PC-9 (cell line): ENCODE results near the gene NAALADL1. TPM values are rescaled to one million over a fixed set of nuclear protein-coding genes. Genes with fewer than 3 reads are reported as not detected.

Experiments
- BruUV-seq: library from RNA; stranded (reverse); fragments of 400-500 nt; replicated peaks from 2 replicates; lab custom pipeline; 2021; lab: Mats Ljungman, UMichigan
- CTCF ChIA-PET: fragments of 300-600 bp; sonication (Branson Sonifier 250); formaldehyde crosslinking; loops from one replicate; lab custom pipeline; 2022; ENCODE audit warnings: antibody characterized with exemption; lab: Charles Lee
- POLR2A ChIA-PET: fragments of 300-600 bp; sonication (Branson Sonifier 250); formaldehyde crosslinking; loops from one replicate; lab custom pipeline; 2022; ENCODE audit warnings: antibody characterized with exemption; ENCODE audit not compliant: unreplicated experiment; lab: Charles Lee
- DNase-seq, 2 experiments: peaks; one replicate each; pipeline versions ENCODE4 v3.0.0 to v3.0.0-alpha.2; 2015 to 2022; ENCODE audit warnings: mixed read lengths in 1 of 2
- H2AFZ ChIP-seq: fragments of 200-600 bp; sonication (generic); 2 replicates; pipeline ENCODE4 v1.8.1; 2017; ENCODE audit warnings: antibody characterized with exemption
- H3F3A ChIP-seq: fragments of 200-600 bp; sonication (generic); 2 replicates; pipeline ENCODE4 v1.8.1; 2017; ENCODE audit warnings: antibody characterized with exemption, mild to moderate bottlenecking, low read depth; ENCODE audit not compliant: insufficient read depth
- H3K27ac ChIP-seq: fragments of 200-600 bp; sonication (generic); 2 replicates; pipeline ENCODE4 v1.6.1; 2016; ENCODE audit warnings: mixed run types
- H3K27me3 ChIP-seq: fragments of 200-600 bp; sonication (generic); 2 replicates; pipeline ENCODE4 v1.6.1; 2016; ENCODE audit warnings: low read depth, mixed run types; ENCODE audit not compliant: insufficient read depth
- H3K36me3 ChIP-seq: fragments of 200-600 bp; sonication (generic); 2 replicates; pipeline ENCODE4 v1.6.1; 2016; ENCODE audit warnings: low read depth, mixed run types
- H3K4me1 ChIP-seq: fragments of 200-600 bp; sonication (generic); replicated peaks from 2 replicates; pipeline ENCODE4 v1.6.1; 2016; ENCODE audit warnings: mixed run types; ENCODE audit not compliant: insufficient read depth
- H3K4me2 ChIP-seq: fragments of 200-600 bp; sonication (generic); 2 replicates; pipeline ENCODE4 v1.6.1; 2017; ENCODE audit warnings: mixed run types
- H3K4me3 ChIP-seq: fragments of 200-600 bp; sonication (generic); 2 replicates; pipeline ENCODE4 v1.6.1; 2016; ENCODE audit warnings: mixed run types
- H3K79me2 ChIP-seq: fragments of 200-600 bp; sonication (generic); 2 replicates; pipeline ENCODE4 v1.6.1; 2017; ENCODE audit warnings: low read depth, mixed run types
- H3K9me2 ChIP-seq: fragments of 200-600 bp; sonication (generic); 2 replicates; pipeline ENCODE4 v1.8.1; 2017; ENCODE audit warnings: mild to moderate bottlenecking; ENCODE audit not compliant: insufficient read depth
- H3K9me3 ChIP-seq: fragments of 200-600 bp; sonication (generic); 2 replicates; pipeline ENCODE4 v1.8.1; 2016; ENCODE audit warnings: low read depth; ENCODE audit not compliant: insufficient read depth
- H4K20me1 ChIP-seq: fragments of 200-600 bp; sonication (generic); 2 replicates; pipeline ENCODE4 v1.8.1; 2017; ENCODE audit not compliant: insufficient read depth
- EZH2 ChIP-seq: fragments of 200-600 bp; sonication (generic); IDR thresholded peaks from 2 replicates; pipeline ENCODE4 v1.8.0; 2017; ENCODE audit warnings: antibody characterized with exemption, low read depth
- intact Hi-C: fragments of 100-400 bp; cut with micrococcal nuclease; formaldehyde crosslinking; loops from one replicate; pipeline ENCODE4 v1.10.0; 2022; ENCODE audit not compliant: unreplicated experiment
- total RNA-seq: library from RNA; stranded (reverse); gene quantifications from 2 replicates; pipeline ENCODE4 v1.2.3, GENCODE V29; 2021
- TF ChIP-seq, protein P1 (sequence below): fragments of 200-600 bp; sonication (generic); conservative IDR thresholded peaks from 2 replicates; pipeline ENCODE4 v1.6.1; 2017; ENCODE audit warnings: mixed run types, antibody characterized with exemption, mild to moderate bottlenecking, moderate library complexity

The NAALADL1 gene
- total RNA-seq, 1 experiment from 2014 or later: not detected

DNA sequence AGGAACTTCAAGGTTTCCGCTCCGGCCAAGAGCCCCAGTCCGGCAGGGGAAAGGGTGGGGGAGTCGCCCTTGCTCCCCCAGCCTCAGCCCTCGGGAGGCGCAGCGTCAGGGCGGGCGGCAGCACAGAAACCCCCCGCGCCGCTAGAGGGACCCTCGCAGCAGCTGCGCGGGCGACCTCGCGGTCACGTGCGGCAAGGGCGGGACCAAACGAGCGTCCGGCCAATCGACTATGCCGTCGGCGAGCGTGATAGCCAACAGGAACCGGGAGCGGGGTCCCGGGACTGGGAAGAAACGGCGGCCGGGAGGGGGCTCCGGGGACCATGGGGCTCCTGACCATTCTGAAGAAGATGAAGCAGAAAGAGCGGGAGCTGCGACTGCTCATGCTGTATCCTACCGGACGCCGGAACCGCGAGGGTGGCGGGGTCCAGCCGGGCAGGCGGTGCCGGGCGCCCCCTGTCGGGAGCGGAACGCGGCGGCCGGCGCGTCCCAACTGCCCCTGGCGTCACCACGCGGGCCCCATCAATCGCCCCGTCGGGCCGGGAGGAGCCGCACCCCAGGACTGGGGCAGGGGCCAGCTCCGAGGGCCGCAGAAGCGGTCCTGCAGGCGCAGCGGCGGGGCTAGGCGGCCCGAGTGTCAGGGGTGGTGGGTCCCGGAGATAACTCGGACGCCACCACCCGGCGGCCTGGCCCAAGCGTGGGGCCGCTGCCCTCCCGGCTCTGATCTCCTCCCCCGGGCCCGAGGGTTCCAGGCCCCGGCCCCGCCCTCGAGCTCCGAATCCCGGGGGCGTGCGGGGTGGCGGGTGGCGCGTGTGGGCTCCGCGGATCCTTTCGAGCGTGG is 44.2 kb downstream of the NAALADL1 start, which contains the start of gene ARL2:
TSS of gene ARL2 (plus strand) at position 273 of the 838 bp plus-strand sequence. CDS start at position 321, 48 bp downstream.
- no TSS peak for BruUV-seq
- Histone ChIP-seq H3K9me3 (no peaks in the 10 kb centered on the region), H2AFZ (peak within 1 kb of the TSS; percentile 96), H3K27me3 (no peaks in the 10 kb centered on the region), H3K36me3 (no peaks in the 10 kb centered on the region), H3F3A (peaks cover 25% of the 10 kb centered on the region), H4K20me1 (no peaks in the 10 kb centered on the region), H3K9me2 (no peaks in the 10 kb centered on the region), H3K4me3 (peak within 1 kb of the TSS; percentile 76), H3K27ac (peak within 1 kb of the TSS; percentile 71), H3K79me2 (peaks cover 15% of the 10 kb centered on the region), H3K4me2 (peak within 1 kb of the TSS; percentile 93), H3K4me1 (peaks cover 14% of the 10 kb centered on the region)
- peak; percentile 80 to 91 for DNase-seq
- POLR2A ChIA-PET: interaction anchor here (1.3 kb wide), 1 partner anchor 13 kb away, joined by 5 read pairs; the partner anchor contains the start of gene SNX15
- TF ChIP-seq EZH2: no peak
- TF ChIP-seq, protein P1, sequence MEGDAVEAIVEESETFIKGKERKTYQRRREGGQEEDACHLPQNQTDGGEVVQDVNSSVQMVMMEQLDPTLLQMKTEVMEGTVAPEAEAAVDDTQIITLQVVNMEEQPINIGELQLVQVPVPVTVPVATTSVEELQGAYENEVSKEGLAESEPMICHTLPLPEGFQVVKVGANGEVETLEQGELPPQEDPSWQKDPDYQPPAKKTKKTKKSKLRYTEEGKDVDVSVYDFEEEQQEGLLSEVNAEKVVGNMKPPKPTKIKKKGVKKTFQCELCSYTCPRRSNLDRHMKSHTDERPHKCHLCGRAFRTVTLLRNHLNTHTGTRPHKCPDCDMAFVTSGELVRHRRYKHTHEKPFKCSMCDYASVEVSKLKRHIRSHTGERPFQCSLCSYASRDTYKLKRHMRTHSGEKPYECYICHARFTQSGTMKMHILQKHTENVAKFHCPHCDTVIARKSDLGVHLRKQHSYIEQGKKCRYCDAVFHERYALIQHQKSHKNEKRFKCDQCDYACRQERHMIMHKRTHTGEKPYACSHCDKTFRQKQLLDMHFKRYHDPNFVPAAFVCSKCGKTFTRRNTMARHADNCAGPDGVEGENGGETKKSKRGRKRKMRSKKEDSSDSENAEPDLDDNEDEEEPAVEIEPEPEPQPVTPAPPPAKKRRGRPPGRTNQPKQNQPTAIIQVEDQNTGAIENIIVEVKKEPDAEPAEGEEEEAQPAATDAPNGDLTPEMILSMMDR: peak; percentile 80
- CTCF ChIA-PET: interaction anchor here (0.6 to 1.2 kb wide), 6 partner anchors 13 to 660 kb away, joined by 3 to 4 read pairs (median 3); no protein-coding TSS in a partner anchor
- intact Hi-C loops: loop anchor here (1.0 to 10.0 kb wide), 5 partner anchors 97 to 239 kb away; partner anchors contain the start of genes ATG2A, CAPN1, SF1 and ZNHIT2

DNA sequence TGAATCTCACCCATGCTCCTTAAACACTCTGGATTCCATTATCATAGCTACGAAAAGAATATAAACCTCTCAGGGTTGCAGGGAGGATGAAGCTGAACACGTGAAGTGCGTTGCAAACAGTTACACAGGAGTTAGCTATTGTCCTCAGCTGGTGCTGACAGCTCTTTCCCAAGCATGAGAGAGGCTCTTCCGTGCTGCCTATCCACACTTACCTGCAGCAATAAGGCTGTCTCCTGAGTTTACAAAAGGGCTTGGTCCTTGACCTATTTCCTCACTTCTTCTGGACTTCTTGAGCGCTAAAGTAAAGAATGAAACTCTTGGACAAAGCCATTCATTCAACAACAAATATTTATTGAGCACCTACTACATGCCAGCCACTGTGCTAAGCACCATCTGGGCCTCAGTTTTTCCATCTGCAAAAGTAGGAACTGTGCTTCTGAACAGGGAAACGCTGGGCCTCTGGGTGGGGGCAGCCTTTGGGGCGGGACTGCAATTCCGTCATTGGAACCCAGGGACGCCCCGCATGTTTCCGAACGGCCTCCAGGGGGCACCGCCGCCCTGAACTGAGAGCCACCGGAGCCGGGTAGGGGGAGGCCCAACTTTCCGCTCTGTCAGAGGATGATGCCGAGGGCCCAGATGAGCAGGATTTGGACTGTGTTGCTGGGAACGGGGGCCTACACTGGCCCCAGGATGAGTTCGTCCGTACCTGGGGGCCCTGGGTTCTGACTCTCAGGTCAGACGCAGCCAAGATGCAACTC is 45.0 kb downstream of the NAALADL1 start:
- H3K4me1 ChIP-seq: peaks cover 16% of the 10 kb centered on the region
- TF ChIP-seq EZH2: no peak
- TF ChIP-seq, protein P1: peak; percentile 75; the same call in 1 of the 2 replicates
- H2AFZ ChIP-seq: peak overlapping the region; percentile 96
- peak overlapping the region; percentile 76 for H3K4me3 ChIP-seq
- peak overlapping the region; percentile 93 for H3K4me2 ChIP-seq
- DNase-seq: peak; percentile 67 to 94
- intact Hi-C loops: loop anchor here (2.0 to 10.0 kb wide), 2 partner anchors 167 to 239 kb away; partner anchors contain the start of gene SF1
- H4K20me1 ChIP-seq: no peaks in the 10 kb centered on the region
- ChIA-PET CTCF (interaction anchor here (0.9 to 1.5 kb wide), 4 partner anchors 11 to 165 kb away, joined by 3 to 21 read pairs (median 3); no protein-coding TSS in a partner anchor), POLR2A (interaction anchor here (0.7 to 1.3 kb wide), 3 partner anchors 14 to 170 kb away, joined by 3 to 5 read pairs (median 3); partner anchors contain the start of gene SNX15)
- TSS peak; percentile 78 for BruUV-seq
- H3K27ac ChIP-seq: peak overlapping the region; percentile 71
- no peaks in the 10 kb centered on the region for H3K9me2 ChIP-seq
- H3F3A ChIP-seq: peaks cover 25% of the 10 kb centered on the region
- no peaks in the 10 kb centered on the region for H3K9me3 ChIP-seq
- no peaks in the 10 kb centered on the region for H3K36me3 ChIP-seq
- H3K27me3 ChIP-seq: no peaks in the 10 kb centered on the region
- peaks cover 15% of the 10 kb centered on the region for H3K79me2 ChIP-seq

DNA sequence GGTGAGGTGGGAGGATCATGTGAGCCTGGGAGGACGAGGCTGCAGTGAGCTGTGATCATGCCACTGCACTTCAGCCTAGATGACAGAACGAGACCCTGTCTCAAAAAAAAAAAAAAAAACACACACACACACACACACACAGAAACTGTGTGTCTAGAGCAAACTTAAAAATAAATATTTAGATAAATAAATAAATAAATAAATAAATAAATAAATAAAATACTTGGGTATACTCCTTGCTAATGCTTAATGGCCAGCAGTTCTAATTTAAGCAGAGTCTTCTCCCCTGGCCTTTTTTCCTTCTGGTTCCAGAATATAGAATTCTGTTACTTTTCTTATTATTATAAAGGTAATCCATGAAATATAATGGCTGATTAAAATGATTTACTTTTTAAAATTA is 49.5 kb downstream of the NAALADL1 start:
- Histone ChIP-seq H3K27ac (no peak overlapping the region), H3K79me2 (no peaks in the 10 kb centered on the region), H3K4me3 (no peak overlapping the region), H3K4me1 (peaks cover 26% of the 10 kb centered on the region), H3K36me3 (no peaks in the 10 kb centered on the region), H3F3A (peaks cover 26% of the 10 kb centered on the region), H4K20me1 (no peaks in the 10 kb centered on the region), H3K9me3 (no peaks in the 10 kb centered on the region), H3K4me2 (no peak overlapping the region), H3K9me2 (no peaks in the 10 kb centered on the region), H3K27me3 (no peaks in the 10 kb centered on the region), H2AFZ (no peak overlapping the region)
- no peak for DNase-seq
- TF ChIP-seq, protein P1: no peak
- no peak for TF ChIP-seq EZH2
- ChIA-PET POLR2A (no interaction called here), CTCF (interaction anchor here (0.6 kb wide), 1 partner anchor 260 kb away, joined by 4 read pairs; no protein-coding TSS in a partner anchor)
- intact Hi-C loops: no loop called here
- no TSS peak for BruUV-seq
